Adipose tissue (tissue), 3 donors: ENCODE data around the gene CBFB. TPM values are rescaled to one million over a fixed set of nuclear protein-coding genes. Genes with fewer than 3 reads are reported as not detected.
"Not testable (repeated sequence)": the region's sequence is repeated elsewhere in the genome, so short reads cannot be mapped to it uniquely, and the experiment has no call there.

ENCODE experiments used
- H3K27ac ChIP-seq: one replicate; pipeline ENCODE4 v1.5.1; 2013; ENCODE audit warnings: low read depth, low read length
- WGBS, 3 donors: extraction: QIAGEN DNeasy Blood & Tissue Kit; methylation state at CpG; one replicate each; pipeline ENCODE4 v1.1.7; 2013; 5-methylcytosine and 5-hydroxymethylcytosine counted together
- polyA plus RNA-seq, 3 donors: library from polyadenylated mRNA; stranded (reverse); fragments of 200-250 nt; gene quantifications; one replicate each; pipeline ENCODE4 v1.2.3, GENCODE V29; 2013
- donor health status: healthy with polysubstance abuse.
- donor health status: Bipolar disorder and iron deficiency.
- donor health status: healthy.

CBFB gene
- polyA plus RNA-seq, 3 donors = 9.1 to 33.0 (median 17.5) TPM

DNA sequence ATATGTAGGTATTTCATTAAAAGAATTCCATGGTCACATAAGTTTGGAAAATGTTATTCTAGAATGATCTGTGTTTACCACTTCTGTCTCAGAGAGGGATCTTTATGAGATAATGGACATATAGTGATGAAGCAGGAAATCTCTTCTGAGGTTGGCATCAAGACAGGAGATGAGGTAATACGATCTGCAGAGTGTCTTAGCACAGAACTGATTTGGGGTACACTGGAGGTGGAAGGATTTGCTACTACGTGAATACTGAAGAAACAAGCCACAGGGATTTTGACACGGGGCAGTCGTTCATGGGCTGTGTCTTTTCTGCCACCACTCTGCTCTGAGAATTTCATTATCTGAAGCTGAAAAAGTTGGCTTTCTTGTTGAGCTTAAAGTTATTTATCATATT lies 5.5 kb downstream of the CBFB start:
- H3K27ac ChIP-seq = no peak overlapping the region
- 17 to 51% (median 31%) methylated on average over 4 of the region's 4 CpGs for WGBS, 3 donors

DNA sequence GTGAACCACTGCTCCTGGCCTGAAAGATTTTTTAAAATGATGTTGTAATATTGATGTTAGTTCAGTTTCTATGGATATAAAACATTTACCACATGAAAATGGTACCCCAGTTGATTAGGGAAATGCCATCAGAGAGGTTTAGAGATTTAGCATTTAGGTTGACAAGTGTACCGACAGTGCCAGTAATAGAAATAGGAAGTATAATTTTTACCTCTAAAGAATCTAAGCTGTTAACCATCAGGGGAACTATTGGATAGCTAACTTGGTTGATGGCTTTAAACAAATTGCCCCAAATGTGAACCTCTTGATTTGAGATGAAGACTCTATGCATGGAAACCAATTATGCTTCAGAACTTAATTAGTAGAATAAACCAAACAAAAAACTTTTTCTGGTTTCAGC lies 6.4 kb downstream of the CBFB start:
- 39 to 84% (median 64%) methylated on average over 1 of the region's 1 CpG for WGBS, 3 donors
- H3K27ac ChIP-seq = no peak overlapping the region

DNA sequence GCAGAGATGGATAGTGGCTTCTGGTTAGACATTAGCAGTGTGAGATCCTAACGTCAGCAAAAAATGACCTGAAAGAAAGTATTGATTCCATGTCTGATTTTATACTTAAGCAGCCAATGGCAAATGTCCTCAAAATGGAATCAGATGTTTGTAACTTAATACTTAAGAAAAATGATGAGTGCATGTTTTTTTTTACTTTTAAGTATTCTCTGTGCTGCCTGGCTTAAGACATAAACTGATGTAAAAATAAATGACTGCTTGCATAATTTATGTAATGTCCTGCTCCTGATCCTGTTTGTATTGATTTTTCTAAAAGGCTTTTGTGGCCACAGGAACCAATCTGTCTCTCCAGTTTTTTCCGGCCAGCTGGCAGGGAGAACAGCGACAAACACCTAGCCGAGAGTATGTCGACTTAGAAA lies 7.4 kb downstream of the CBFB start:
- 31 to 84% (median 79%) methylated on average over 5 of the region's 5 CpGs for WGBS, 3 donors
- no peak overlapping the region for H3K27ac ChIP-seq

DNA sequence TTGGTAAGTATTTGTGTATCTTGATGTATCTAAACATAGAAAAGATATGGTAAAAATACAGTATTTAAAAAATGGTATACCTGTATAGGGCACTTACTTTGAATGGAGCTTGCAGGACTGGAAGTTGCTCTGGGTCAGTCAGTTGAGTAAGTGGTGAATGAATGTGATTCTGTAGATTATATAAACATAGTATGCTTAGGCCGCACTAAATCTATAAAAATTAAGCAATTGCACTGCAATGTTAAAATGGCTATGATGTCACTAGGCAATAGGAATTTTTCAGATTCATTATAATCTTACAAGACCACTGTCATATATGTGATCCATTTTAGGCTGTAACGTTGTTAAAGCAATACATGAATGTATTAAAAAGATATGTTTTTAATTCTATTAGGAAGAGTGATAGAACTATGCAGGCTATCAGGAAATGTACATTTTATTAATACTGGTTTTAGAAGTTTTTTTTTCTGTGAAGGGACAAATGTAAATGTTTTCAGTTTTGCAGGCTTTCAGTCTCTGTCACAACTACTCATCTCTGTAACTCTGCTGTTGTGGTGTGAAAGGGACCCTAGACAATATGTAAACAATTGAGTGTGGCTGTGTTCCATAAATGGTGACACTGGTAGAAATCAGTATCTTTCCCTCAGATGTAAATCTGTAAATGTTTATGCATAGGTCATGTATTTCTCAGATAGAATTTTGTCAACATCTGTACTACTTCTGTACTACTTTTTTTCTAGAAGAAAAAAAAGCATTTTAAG lies 10.5 kb downstream of the CBFB start:
- WGBS, 3 donors = 91 to 95% (median 93%) methylated on average over 2 of the region's 2 CpGs
- H3K27ac ChIP-seq = no peak overlapping the region

DNA sequence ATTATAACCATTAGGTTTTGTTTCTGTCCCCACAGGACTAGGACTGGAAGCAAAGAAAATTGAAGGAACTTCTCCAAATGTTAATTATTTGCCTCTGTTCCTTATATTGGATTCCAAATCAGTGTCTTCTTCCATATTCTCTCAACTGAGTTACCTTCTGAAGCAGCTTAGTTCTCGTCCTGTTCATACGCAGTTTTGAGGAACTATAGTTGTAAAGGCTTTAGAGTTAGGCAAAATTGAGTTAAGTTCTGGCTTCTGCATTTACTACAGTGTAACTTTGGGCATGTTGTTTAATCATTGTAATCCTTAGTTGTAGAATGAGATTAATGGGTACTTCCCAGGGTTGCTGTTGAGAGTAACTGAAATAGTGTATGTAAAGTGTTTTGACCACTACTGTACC lies 11.2 kb downstream of the CBFB start:
- no peak overlapping the region for H3K27ac ChIP-seq
- 59 to 94% (median 81%) methylated on average over 2 of the region's 2 CpGs for WGBS, 3 donors

DNA sequence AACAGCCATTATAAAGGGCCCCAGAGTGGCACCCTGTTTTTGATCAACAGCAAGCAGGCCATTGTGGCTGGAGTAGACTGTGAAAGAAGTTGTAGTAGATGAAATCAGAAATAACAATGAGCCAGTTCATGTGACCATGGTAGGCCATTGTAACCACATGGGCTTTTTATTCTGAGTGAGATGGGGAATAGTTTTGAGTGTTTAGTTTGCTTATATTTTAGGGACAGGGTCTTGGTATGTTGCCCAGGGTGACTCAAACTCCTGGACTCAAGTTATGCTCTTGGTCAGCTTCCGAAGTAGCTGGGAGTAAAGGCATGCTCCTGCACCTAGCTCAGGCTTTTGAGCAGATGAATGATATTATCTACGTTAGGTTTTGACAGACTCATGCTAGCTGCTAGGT lies 12.0 kb downstream of the CBFB start:
- H3K27ac ChIP-seq = no peak overlapping the region
- WGBS, 3 donors = 82 to 90% (median 84%) methylated on average over 2 of the region's 2 CpGs

GRCh38 chr16:67041520-67041919 lies 12.6 kb downstream of the CBFB start:
- 89 to 99% (median 90%) methylated on average over 4 of the region's 4 CpGs for WGBS, 3 donors
- not testable (repeated sequence) for H3K27ac ChIP-seq

DNA sequence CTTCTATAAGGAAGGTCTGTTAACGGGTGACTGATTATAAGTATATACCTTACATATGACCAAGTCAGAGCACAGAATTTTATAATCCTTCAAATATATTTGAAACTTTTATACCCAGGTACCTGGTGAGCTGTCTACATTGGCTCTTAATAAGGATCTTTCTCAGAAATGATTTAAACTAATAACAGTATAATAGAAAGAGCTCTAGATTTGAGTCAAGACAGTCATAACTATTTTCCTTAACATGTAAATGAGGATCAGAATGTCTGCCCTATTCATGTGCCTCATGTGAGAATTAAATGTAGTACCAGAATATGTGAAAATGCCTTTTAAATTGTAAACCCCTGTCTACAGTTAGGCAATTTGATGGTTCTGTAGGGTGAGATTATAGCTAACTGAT lies 14.5 kb downstream of the CBFB start:
- no peak overlapping the region for H3K27ac ChIP-seq
- 96 to 100% (median 98%) methylated on average over 1 of the region's 1 CpG for WGBS, 3 donors

GRCh38 chr16:67050796-67051195 lies 21.8 kb downstream of the CBFB start:
- H3K27ac ChIP-seq = no peak overlapping the region
- WGBS, 3 donors = 79 to 94% (median 91%) methylated on average over 2 of the region's 2 CpGs

DNA sequence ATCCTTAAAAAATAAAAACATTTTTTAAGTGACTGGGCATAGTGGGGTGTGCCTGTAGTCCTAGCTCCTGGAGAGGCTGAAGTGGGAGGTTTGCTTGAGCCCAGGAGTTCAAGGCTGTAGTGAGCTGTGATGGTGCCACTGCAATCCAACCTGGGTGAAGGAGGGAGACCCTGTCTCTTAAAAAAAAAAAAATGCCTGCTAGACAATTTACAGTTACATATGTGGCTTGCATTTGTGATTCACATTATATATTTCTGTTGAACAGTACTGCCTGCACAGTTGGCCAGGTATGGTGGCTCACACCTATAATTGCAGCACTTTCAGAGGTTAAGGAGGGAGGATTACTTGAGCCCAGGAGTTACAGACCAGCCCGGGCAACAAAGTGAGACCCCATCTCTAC lies 23.4 kb downstream of the CBFB start:
- 90 to 92% (median 92%) methylated on average over 1 of the region's 1 CpG for WGBS, 3 donors
- no peak overlapping the region for H3K27ac ChIP-seq

- 77 to 90% (median 78%) methylated on average over 4 of the region's 4 CpGs for WGBS, 3 donors
These were observed 24.9 kb downstream of the CBFB start for GRCh38 chr16:67053767-67054334.

DNA sequence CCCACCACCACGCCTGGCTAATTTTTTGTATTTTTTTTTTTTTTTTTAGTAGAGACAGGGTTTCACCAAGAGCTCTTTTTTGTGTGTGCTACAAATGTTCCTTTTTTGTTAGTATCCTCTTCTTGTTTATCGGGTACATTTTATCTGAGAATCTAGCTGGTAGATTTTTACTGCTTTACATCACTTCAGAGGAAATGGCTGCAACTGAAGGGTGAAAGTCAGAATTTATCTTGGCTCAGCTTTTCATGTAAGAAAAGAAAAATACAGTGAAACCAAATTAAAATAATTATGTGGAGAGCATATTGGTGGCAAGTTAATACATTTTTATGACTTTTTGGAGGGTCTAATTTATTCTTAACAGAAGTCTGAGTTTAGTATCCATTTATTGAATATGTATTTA lies 26.0 kb downstream of the CBFB start:
- 89 to 98% (median 93%) methylated on average over 2 of the region's 2 CpGs for WGBS, 3 donors
- no peak overlapping the region for H3K27ac ChIP-seq

More at GRCh38 chr16:67053767-67054334, 24.9 kb downstream of the CBFB start:
- no peak overlapping the region for H3K27ac ChIP-seq

GRCh38 chr16:67055712-67056487 lies 27.0 kb downstream of the CBFB start:
- H3K27ac ChIP-seq = no peak overlapping the region
- WGBS, 3 donors = 82 to 94% (median 82%) methylated on average over 4 of the region's 4 CpGs

- no peak overlapping the region for H3K27ac ChIP-seq
- 31 to 60% (median 38%) methylated on average over 2 of the region's 2 CpGs for WGBS, 3 donors
These were observed 34.1 kb downstream of the CBFB start for GRCh38 chr16:67063008-67063407.

- WGBS, 3 donors = 95 to 100% (median 96%) methylated on average over 2 of the region's 2 CpGs
- H3K27ac ChIP-seq = no peak overlapping the region
These were observed 39.3 kb downstream of the CBFB start for GRCh38 chr16:67068212-67068753.

GRCh38 chr16:67071476-67072048 lies 42.6 kb downstream of the CBFB start:
- no peak overlapping the region for H3K27ac ChIP-seq
- WGBS, 3 donors = 91 to 93% (median 91%) methylated on average over 4 of the region's 4 CpGs

DNA sequence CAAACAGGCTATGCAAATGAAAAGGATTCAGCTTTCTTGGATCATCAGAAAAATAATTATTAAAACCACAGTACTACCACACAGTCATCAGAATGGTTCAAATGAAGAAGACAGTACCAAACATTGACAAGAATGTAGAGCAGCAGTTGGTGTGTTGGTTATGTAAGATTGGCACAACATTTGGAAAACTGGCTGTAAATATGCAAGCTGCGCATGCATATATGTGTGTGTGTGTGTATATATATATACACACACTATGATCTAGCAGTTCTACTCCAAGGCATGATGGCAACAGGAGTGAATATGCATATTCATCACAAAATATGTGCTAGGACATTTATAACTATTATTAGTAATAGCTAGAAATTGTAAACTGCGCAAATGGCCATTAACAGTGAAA lies 46.4 kb downstream of the CBFB start:
- no peak overlapping the region for H3K27ac ChIP-seq
- WGBS, 3 donors = 97 to 99% (median 98%) methylated on average over 2 of the region's 2 CpGs

GRCh38 chr16:67077871-67078270 lies 48.9 kb downstream of the CBFB start:
- no peak overlapping the region for H3K27ac ChIP-seq
- 81 to 93% (median 91%) methylated on average over 4 of the region's 4 CpGs for WGBS, 3 donors

DNA sequence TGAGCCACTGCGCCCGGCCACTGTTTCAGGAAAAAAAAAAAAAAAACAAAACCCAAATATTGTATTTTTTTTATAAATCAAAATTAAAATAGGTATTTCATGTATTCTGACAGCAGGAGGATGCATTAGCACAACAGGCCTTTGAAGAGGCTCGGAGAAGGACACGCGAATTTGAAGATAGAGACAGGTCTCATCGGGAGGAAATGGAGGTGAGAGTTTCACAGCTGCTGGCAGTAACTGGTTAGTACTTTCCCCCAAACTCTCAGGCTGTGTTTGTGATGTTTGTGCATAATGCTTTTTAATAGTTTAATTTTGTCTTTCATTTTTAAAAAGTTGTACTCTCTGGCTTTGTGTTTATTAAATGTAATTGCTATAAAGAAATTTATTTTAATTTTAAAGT lies 53.2 kb downstream of the CBFB start:
- WGBS, 3 donors = 93 to 95% (median 94%) methylated on average over 6 of the region's 6 CpGs
- no peak overlapping the region for H3K27ac ChIP-seq
